K562 (cell line): ENCODE data around the gene BRD3OS. TPM values are rescaled to one million over a fixed set of nuclear protein-coding genes. Genes with fewer than 3 reads are reported as not detected.

Experiments
- ATAC-seq: fragments of 200-7000 bp; cut with Tn5 transposase; 3 replicates; pipeline ENCODE4 v1.9.1; 2020; ENCODE audit warnings: moderate library complexity
- BruUV-seq: library from RNA; stranded (reverse); fragments of 400-500 nt; replicated peaks from 2 replicates; lab custom pipeline; 2021; lab: Mats Ljungman, UMichigan
- CTCF ChIA-PET: fragments of 300-600 bp; formaldehyde crosslinking; extraction: SDS; loops from one replicate; lab custom pipeline; 2021; ENCODE audit warnings: low intra/inter-chr PET ratio; lab: Yijun Ruan, JAX
- POLR2A ChIA-PET: fragments of 300-600, 350-650 bp; sonication (Branson Sonifier 250); formaldehyde crosslinking; extraction: SDS; loops from one replicate; lab custom pipeline; 2021; ENCODE audit warnings: antibody characterized with exemption, inconsistent platforms; lab: Yijun Ruan, JAX
- DNase-seq, 4 experiments: peaks; one replicate each; pipeline versions ENCODE4 v3.0.0 to v3.0.0-alpha.2; 2011 to 2018; ENCODE audit warnings: low spot score in 3 of 4, mixed read lengths in 3 of 4; ENCODE audit errors: extremely low read depth in 1 of 4
- FAIRE-seq: peaks from 2 replicates; lab custom pipeline; 2011; peaks lifted over from hg19 to GRCh38; lab: Jason Lieb, UNC
- H2AFZ ChIP-seq: 2 replicates; pipeline ENCODE4 v1.6.0; 2011; ENCODE audit warnings: low read depth, low read length, control low read depth, inconsistent platforms
- H3K27ac ChIP-seq: fragments of 200-600 bp; 3 replicates; pipeline ENCODE4 v1.8.0; 2011; ENCODE audit warnings: low read depth, mild to moderate bottlenecking, control low read depth, inconsistent platforms, low read length, moderate library complexity, mixed read lengths; ENCODE audit errors: extremely low read depth
- H3K27me3 ChIP-seq, 2 experiments: fragments of 300-600 bp in 1 of 2; 2 replicates in 1 of 2; 3 replicates in 1 of 2; pipeline versions ENCODE4 v1.6.0 to v1.8.0; 2011; ENCODE audit warnings: inconsistent platforms in 2 of 2, low read length in 2 of 2, mild to moderate bottlenecking in 1 of 2, mixed read lengths in 1 of 2, moderate library complexity in 1 of 2; ENCODE audit not compliant: control insufficient read depth in 2 of 2, insufficient read depth in 2 of 2
- H3K36me3 ChIP-seq: fragments of 300-600 bp; 3 replicates; pipeline ENCODE4 v1.8.0; 2011; ENCODE audit warnings: mild to moderate bottlenecking, low read length, inconsistent platforms; ENCODE audit not compliant: control insufficient read depth, insufficient read depth
- H3K4me1 ChIP-seq, 2 experiments: fragments of 200-600 bp in 1 of 2; replicated peaks in 1 of 2; 2 replicates in 1 of 2; 3 replicates in 1 of 2; pipeline versions ENCODE4 v1.5.1 to v1.8.0; 2011; ENCODE audit warnings: inconsistent platforms in 2 of 2, low read length in 2 of 2, mild to moderate bottlenecking in 1 of 2, mixed read lengths in 1 of 2, moderate library complexity in 1 of 2; ENCODE audit not compliant: control insufficient read depth in 2 of 2, insufficient read depth in 2 of 2
- H3K4me2 ChIP-seq: 2 replicates; pipeline ENCODE4 v1.6.1; 2011; ENCODE audit warnings: low read length, control low read depth, inconsistent platforms, mixed read lengths; ENCODE audit not compliant: insufficient read depth
- H3K4me3 ChIP-seq: fragments of 200-600 bp; sonication (generic), shearing (Covaris generic); 2 replicates; pipeline ENCODE4 v1.5.1; 2016; ENCODE audit warnings: control low read depth, inconsistent platforms
- H3K79me2 ChIP-seq: fragments of 200-600 bp; 3 replicates; pipeline ENCODE4 v1.8.0; 2011; ENCODE audit warnings: low read length, inconsistent platforms; ENCODE audit not compliant: control insufficient read depth, insufficient read depth
- H3K9ac ChIP-seq, 2 experiments: 2 replicates each; pipeline versions ENCODE4 v1.6.0 to v1.6.1; 2011; ENCODE audit warnings: low read depth in 2 of 2, low read length in 2 of 2, control low read depth in 1 of 2, inconsistent platforms in 1 of 2, mild to moderate bottlenecking in 1 of 2, mixed read lengths in 1 of 2; ENCODE audit not compliant: insufficient read depth in 1 of 2
- H3K9me1 ChIP-seq: one replicate; pipeline ENCODE4 v1.6.0; 2011; ENCODE audit warnings: inconsistent platforms, mild to moderate bottlenecking, low read length, moderate library complexity; ENCODE audit not compliant: control insufficient read depth, insufficient read depth
- H3K9me3 ChIP-seq: replicated peaks from 2 replicates; pipeline ENCODE4 v1.5.1; 2011; ENCODE audit warnings: low read depth, low read length, inconsistent platforms; ENCODE audit not compliant: control insufficient read depth, insufficient read depth
- H4K20me1 ChIP-seq: replicated peaks from 2 replicates; pipeline ENCODE4 v1.6.1; 2011; ENCODE audit warnings: low read length, inconsistent platforms, mixed read lengths; ENCODE audit not compliant: control insufficient read depth, insufficient read depth
- FUS ChIP-seq: fragments of 200-400 bp; formaldehyde crosslinking; optimal IDR thresholded peaks from 2 replicates; pipeline ENCODE3; 2017; ENCODE audit warnings: low read depth, low read length
- LCOR ChIP-seq: sonication (generic); formaldehyde crosslinking; IDR thresholded peaks from 2 replicates; pipeline ENCODE4 v1.8.0; 2022; ENCODE audit warnings: mild to moderate bottlenecking, missing genetic modification reagents
- MXI1 ChIP-seq: IDR thresholded peaks from 2 replicates; pipeline ENCODE4 v1.6.1; 2011; ENCODE audit warnings: low read depth, mild to moderate bottlenecking, improper control_type of control experiment, low read length
- POLR2G ChIP-seq: fragments of 200-400 bp; formaldehyde crosslinking; IDR thresholded peaks from 2 replicates; pipeline ENCODE4 v1.6.1; 2017; ENCODE audit warnings: low read depth, mild to moderate bottlenecking, antibody characterized with exemption, low read length, moderate library complexity
- USF2 ChIP-seq: sonication (generic); formaldehyde crosslinking; IDR thresholded peaks from 2 replicates; pipeline ENCODE4 v1.5.0; 2020; ENCODE audit warnings: missing genetic modification reagents
- ZNF174 ChIP-seq: fragments of 250-450 bp; sonication (Bioruptor Pico); IDR thresholded peaks from 2 replicates; pipeline ENCODE4 v1.4.0; 2020; ENCODE audit warnings: mild to moderate bottlenecking
- WGBS: fragments of 100-300 bp; shearing (Covaris generic); methylation state at CpG from one replicate; pipeline ENCODE4 v1.1.6; 2016; ENCODE audit warnings: low coverage, mixed read lengths; ENCODE audit not compliant: insufficient coverage; ENCODE audit errors: missing lambda C conversion rate; 5-methylcytosine and 5-hydroxymethylcytosine counted together
- in situ Hi-C: fragments of 300-500 bp; cut with MboI; formaldehyde crosslinking; loops from 4 replicates; pipeline ENCODE4 v1.15.0; 2018; ENCODE audit warnings: inconsistent platforms, mixed read lengths
- intact Hi-C: fragments of 100-400 bp; cut with micrococcal nuclease; formaldehyde crosslinking; loops from 2 replicates; pipeline ENCODE4 v1.14.2; 2022
- polyA plus RNA-seq, 8 experiments: library from polyadenylated mRNA; depleted of rRNA in 4 of 8; stranded (reverse) in 5 of 8; unstranded in 3 of 8; fragments of >200 nt; fragmentation: Nextera tagmentation in 2 of 8; fragmentation: Illumina TruSeq in 1 of 8; extraction: Ambion mirVana in 2 of 8; extraction: Trizol in 1 of 8; gene quantifications; 2 replicates each; pipeline versions ENCODE4 v1.2.1 to v1.2.3, GENCODE V29; 2011 to 2014; ENCODE audit warnings: inconsistent platforms in 1 of 8, missing spikeins in 1 of 8
- total RNA-seq, 7 experiments: library from RNA; depleted of rRNA in 6 of 7; stranded (reverse); fragments of >200 nt in 6 of 7; fragmentation: Illumina TruSeq in 2 of 7; extraction: Trizol in 2 of 7; gene quantifications; 2 replicates each; pipeline versions ENCODE4 v1.2.1 to v1.2.3, GENCODE V29; 2011 to 2021; ENCODE audit warnings: low replicate concordance in 1 of 7

The BRD3OS gene
- total and polyA plus RNA-seq, 9 of the 15 experiments (the other 6 are each of a cell fraction or from before 2014, with no cell fraction given) = 1.1 to 8.7 (median 5.9) TPM

DNA sequence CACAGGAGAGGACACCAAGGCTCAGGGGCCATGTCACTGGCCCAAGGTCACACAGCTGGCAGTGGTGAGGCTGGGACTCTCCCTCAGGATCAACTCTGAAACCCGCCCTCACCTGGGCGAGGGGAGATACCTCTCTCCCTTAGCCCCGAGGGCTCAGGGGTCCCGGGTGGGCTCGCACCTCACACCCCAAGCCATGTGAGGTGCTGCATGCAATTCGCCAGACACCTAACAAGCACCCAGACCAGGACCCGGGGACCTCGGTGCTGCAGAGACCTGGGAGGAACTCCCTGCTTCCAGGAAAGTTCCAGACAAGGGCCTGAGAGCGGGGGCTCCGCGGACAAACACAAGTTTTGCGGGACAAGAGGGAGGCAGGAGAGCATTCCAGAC is 23.3 kb downstream of the BRD3OS start (continued):
- TF ChIP-seq USF2 = no peak
- no peak for TF ChIP-seq LCOR (CRISPR knock-in tag)
- TF ChIP-seq ZNF174 = no peak
- TF ChIP-seq FUS = no peak

DNA sequence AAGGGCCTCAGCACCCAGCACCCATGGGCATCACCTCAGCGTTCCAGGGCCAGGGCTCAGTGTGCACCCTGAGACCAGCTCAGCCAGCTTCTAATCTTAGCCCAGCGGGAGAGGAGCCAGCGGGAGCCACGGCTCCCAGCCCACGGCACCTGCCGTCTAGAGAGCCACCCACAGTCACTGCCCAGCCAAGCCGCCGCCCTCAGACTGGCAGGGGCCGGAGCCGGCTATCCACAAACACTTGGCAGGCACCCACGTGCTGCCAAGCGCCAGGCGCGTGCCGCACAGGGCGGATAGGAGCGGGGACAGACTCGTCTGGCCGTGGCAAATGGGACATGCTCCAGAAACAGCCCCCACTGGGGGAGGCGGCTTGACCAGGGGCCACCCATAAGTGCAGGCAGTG is 24.0 kb downstream of the BRD3OS start:
- Histone ChIP-seq H3K4me1 (peaks cover 0 to 32% of the 10 kb centered on the region in 2 experiments; a peak in 2 of 5 replicates), H3K4me3 (no peak overlapping the region), H3K9me1 (no peaks in the 10 kb centered on the region), H3K9ac (no peak overlapping the region; a peak in 1 of 4 replicates), H3K79me2 (no peaks in the 10 kb centered on the region), H3K36me3 (peaks cover 63% of the 10 kb centered on the region; the same call in 1 of the 3 replicates), H2AFZ (no peak overlapping the region), H4K20me1 (no peaks in the 10 kb centered on the region; the same call in 1 of the 2 replicates), H3K27ac (no peak overlapping the region), H3K4me2 (no peak overlapping the region), H3K9me3 (no peaks in the 10 kb centered on the region), H3K27me3 (no peaks in the 10 kb centered on the region)
- in situ Hi-C loops (no loop called here), intact Hi-C loops (no loop called here)
- 92% methylated on average over 12 of the region's 20 CpGs for WGBS
- DNase-seq (no peak), FAIRE-seq (no peak), ATAC-seq (no peak)
- ChIA-PET POLR2A (interaction anchor here (1.1 kb wide), 1 partner anchor 17 kb away, joined by 3 read pairs; no protein-coding TSS in a partner anchor), CTCF (no interaction called here)
- TF ChIP-seq MXI1 (no peak), POLR2G (0 out of 2 replicates have a peak, but pooled peaks have one; percentile 14)
- BruUV-seq = no TSS peak
